ENCODE data around the gene TRIM37.

TRIM37 gene

GRCh38 chr17:58997756-58998553 is 108.7 kb downstream of the TRIM37 start:
- CTCF ChIA-PET, result no interaction called here
- no peak for DNase-seq (ENCODE audit: extremely low spot score)
- POLR2A ChIA-PET, result no interaction called here

GRCh38 chr17:58996968-58997367 is 109.7 kb downstream of the TRIM37 start:
- TF ChIP-seq, protein P1, sequence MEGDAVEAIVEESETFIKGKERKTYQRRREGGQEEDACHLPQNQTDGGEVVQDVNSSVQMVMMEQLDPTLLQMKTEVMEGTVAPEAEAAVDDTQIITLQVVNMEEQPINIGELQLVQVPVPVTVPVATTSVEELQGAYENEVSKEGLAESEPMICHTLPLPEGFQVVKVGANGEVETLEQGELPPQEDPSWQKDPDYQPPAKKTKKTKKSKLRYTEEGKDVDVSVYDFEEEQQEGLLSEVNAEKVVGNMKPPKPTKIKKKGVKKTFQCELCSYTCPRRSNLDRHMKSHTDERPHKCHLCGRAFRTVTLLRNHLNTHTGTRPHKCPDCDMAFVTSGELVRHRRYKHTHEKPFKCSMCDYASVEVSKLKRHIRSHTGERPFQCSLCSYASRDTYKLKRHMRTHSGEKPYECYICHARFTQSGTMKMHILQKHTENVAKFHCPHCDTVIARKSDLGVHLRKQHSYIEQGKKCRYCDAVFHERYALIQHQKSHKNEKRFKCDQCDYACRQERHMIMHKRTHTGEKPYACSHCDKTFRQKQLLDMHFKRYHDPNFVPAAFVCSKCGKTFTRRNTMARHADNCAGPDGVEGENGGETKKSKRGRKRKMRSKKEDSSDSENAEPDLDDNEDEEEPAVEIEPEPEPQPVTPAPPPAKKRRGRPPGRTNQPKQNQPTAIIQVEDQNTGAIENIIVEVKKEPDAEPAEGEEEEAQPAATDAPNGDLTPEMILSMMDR (IDR thresholded peaks at IDR 0.05; ENCODE audit: control extremely low read depth, extremely low read depth, low read depth, missing control alignments), result no peak
- POLR2A ChIA-PET, result no interaction called here
- no peak for DNase-seq (ENCODE audit: extremely low spot score)
- CTCF ChIA-PET, result no interaction called here

More at GRCh38 chr17:58997756-58998553, 108.7 kb downstream of the TRIM37 start:
- TF ChIP-seq, protein P1 (IDR thresholded peaks at IDR 0.05; ENCODE audit: control extremely low read depth, extremely low read depth, low read depth, missing control alignments), result no peak

- CTCF ChIA-PET, result interaction anchor here (1.2 kb wide), 1 partner anchor 10 kb away, joined by 3 read pairs; no protein-coding TSS in a partner anchor
- TF ChIP-seq, protein P1 (IDR thresholded peaks at IDR 0.05; ENCODE audit: control extremely low read depth, extremely low read depth, low read depth, missing control alignments), result no peak
- no peak for DNase-seq (ENCODE audit: extremely low spot score)
- POLR2A ChIA-PET, result interaction anchor here (0.7 kb wide), 1 partner anchor 364 kb away, joined by 3 read pairs; no protein-coding TSS in a partner anchor
These were observed 111.3 kb downstream of the TRIM37 start for GRCh38 chr17:58995247-58995940.

DNA sequence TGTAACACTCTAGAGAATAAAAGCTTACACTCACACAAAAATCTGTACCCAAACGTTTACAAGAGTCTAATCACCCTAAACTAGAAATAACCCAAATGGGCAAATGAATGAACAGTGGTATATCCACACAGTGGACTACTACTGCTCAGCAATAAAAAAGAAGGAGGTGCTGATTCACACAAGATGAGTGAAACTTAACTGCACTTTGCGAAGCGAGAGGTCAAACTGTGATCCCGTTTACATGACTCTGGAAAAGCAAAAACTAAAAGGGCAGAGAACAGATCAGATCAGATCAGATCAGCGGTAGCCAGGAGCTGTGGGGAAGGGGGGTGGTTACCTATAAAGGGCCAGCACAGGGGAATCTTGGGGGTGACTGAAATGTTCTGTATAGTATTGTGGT is 113.4 kb downstream of the TRIM37 start:
- ChIA-PET POLR2A (no interaction called here), CTCF (interaction anchor here (1.3 to 2.6 kb wide), 3 partner anchors 12 to 416 kb away, joined by 3 to 9 read pairs (median 3); no protein-coding TSS in a partner anchor)
- DNase-seq (ENCODE audit: extremely low spot score), result no peak
- TF ChIP-seq, protein P1 (IDR thresholded peaks at IDR 0.05; ENCODE audit: control extremely low read depth, extremely low read depth, low read depth, missing control alignments), result no peak

DNA sequence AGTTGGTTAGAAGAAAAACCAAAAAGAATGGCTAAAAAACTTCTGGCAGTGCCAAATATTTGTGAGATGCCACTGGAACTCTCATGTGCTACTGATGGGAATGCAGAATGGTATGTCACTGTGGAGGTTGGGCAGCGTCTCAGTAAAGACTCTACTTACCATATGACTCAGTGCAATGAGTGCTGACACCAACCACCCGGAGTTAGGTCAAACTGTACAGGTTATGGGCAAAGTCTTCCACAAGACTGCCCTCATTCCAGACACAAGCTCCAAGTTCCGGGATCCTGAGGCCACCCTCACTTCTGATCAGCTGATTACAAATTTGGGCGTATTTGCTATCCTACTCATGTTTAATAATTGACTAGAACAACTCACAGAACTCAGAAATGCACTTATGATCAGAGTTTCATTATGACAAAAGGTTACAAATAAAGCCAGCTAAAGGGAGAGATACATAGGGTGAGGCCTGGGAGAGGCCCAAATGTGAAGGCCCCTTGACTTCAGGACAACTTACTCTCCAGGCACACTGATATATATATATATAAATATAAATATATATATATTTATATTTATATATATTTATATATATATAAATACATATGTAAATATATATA is 114.9 kb downstream of the TRIM37 start:
- ChIA-PET POLR2A (interaction anchor here (1.0 to 1.7 kb wide), 2 partner anchors 333 to 361 kb away, joined by 3 to 6 read pairs; no protein-coding TSS in a partner anchor), CTCF (interaction anchor here (0.8 to 2.6 kb wide), 6 partner anchors 11 to 414 kb away, joined by 3 to 9 read pairs (median 3); no protein-coding TSS in a partner anchor)
- peak; percentile 44 for DNase-seq (ENCODE audit: extremely low spot score)
- TF ChIP-seq, protein P1 (IDR thresholded peaks at IDR 0.05; ENCODE audit: control extremely low read depth, extremely low read depth, low read depth, missing control alignments), result no peak

DNA sequence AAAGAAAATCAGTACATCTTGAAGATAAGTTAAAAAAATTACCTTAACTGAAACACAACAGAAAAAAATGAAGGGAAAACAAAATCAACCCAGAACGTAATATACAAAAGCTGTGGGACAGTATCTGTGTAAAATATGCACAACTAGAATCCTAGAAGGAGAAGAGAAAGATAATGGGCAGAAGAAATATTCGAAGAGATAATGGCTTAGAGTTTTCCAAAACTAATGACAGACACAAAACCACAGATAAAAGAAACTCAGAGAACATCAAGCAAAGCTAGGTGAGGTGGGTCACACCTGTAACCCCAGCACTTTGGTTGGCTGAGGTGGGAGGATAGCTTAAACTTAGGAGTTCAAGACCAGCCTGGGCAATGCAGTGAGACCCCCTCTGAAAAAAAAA is 117.1 kb downstream of the TRIM37 start:
- ChIA-PET POLR2A (no interaction called here), CTCF (interaction anchor here (0.6 to 1.7 kb wide), 5 partner anchors 10 to 458 kb away, joined by 3 to 5 read pairs (median 4); no protein-coding TSS in a partner anchor)
- TF ChIP-seq, protein P1 (IDR thresholded peaks at IDR 0.05; ENCODE audit: control extremely low read depth, extremely low read depth, low read depth, missing control alignments), result no peak
- DNase-seq (ENCODE audit: extremely low spot score), result no peak

Measured in GM10248 (cell line).